Renal pelvis (tissue), 4 donors: ENCODE results near the gene HOXD12. TPM values are rescaled to one million over a fixed set of nuclear protein-coding genes. Genes with fewer than 3 reads are reported as not detected.

Experiments used
- DNase-seq: peaks from one replicate; pipeline ENCODE4 v3.0.0-alpha.2; 2013
- polyA plus RNA-seq, 3 donors: library from polyadenylated mRNA; unstranded; fragments of 120-200 nt; gene quantifications; one replicate each; pipeline ENCODE4 v1.2.1, GENCODE V29; 2013; ENCODE audit not compliant: insufficient read length in 3 of 3

HOXD12 gene
- polyA plus RNA-seq, 3 donors: 0.34 to 1.1 (median 0.52) TPM

DNA sequence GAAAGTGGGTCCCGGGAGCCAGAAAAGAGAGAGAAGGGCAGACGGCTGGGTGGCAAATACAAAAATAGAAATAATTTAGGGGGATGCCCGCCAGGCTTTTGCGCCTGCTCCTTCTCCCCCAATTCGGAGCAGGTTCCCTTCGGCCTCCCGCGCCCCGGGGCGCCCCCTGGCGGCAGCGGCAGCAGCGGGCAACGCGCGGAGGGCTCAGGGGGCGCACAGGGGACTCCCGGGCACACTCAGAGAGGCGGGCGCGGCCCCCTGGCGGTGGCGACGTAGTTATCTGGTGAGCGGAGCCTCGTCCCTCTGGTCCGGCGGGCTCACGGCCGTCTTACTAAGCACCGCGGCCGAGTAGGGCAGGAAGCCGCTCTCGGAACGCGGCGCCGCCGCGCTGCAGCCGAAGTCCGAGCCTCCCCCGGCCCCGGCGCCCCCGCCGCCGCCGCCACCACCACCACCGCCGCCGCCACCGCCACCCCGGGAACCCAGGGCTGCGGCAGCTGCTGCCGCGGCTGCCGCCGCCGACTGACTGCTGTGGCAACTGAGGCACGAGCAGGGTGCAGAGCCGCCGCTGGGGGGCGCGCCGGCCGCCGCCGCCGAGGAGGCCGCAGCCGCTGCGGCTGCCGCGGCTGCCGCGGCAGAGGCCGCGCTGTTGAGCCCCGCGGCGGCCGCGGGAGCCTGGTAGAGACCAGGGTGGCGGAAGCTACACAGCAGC, 19.6 kb upstream of the HOXD12 start:
- DNase-seq: no peak

DNA sequence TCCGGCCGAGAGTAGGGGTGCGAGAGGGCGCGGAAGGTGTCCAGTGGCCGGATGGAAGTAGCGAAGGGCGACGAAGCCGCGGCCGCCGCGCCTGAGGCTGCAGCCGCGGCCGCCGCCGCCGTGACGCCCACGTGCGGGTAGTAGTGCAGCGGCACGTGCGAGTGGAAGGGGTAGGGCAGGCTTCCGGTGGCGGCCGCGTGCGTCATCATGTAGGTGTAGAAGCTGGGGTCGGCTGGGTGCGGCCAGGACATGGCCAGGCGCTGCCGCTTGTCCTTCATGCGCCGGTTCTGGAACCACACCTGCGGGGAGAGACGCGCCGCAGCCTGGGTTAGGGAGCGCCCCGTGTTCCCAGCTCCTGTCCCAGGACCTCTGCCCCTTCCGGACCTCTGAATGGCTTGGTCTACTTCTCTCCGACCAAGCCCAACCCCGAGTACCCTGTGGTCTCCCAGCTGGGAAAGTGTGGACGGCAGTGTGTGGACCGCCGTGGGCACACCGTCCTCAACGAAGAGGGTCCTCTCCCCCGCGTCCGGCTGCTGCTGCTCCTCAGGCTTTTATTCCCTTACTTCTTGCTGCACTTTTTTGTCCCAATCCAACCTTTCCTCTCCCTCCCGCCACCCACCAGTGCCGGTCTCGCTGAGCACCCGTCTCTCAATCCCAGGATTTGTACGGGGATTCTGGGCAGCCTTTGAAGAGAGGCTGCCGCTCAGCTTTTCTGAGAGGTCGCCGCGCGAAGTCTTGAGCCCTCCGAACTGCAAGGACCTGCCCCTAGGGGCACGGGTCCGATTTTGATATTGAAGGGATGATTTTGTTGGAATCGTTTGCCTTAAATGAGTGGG, 18.8 kb upstream of the HOXD12 start:
- no peak for DNase-seq

DNA sequence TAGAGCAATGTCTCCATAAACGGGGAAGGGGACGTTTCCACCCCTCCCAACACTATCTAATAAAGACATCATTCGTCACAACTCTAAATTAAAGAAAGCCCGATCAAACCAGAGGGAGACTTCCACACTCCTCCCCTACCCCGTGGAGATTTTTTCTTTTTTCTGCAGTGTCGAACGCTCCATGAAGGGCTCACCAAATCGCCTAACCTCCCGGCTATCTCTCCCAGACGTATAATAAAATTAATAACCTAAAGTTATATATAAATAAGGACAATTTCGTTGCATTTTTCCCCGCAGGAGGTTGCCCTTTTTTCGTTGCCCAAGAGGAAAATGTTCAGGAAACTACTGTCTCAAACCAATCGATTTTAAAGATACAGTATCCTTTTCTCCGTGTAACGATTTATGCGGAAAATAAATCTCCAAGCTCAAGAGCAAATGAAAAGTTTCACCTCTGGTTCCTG, 18.2 kb upstream of the HOXD12 start:
- no peak for DNase-seq

DNA sequence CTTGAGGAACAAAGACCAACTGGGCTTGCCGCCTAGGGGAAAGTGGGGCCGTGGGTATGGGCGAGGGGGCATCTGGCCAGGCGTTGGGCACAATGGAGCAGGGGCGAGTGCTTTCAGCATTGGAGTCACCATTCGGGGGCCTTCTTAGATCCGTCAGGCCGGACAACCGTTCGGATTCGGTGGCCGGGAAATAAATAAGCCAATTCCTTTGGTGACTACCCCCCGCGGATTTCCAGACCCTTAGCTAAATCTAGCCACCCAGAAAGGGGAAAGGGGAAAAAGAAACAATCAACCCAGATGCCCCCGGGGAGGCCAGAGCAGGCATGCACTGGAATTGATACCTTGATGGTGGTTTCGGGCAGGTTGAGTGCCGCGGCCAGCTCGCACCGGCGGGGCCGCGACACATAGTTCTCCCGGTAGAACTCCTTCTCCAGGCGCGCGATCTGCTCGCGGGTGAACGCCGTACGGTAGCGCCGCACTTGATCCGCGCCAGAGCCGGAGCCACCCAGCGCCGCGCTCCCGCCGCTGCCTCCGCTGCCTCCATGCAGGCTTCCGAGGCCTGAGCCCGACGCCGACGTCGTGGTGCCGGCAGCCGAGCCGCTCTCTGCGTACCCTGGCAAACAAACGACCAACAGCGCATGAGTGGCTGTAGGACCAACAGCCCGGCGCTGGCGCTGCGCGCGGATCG, 17.6 kb upstream of the HOXD12 start:
- no peak for DNase-seq

DNA sequence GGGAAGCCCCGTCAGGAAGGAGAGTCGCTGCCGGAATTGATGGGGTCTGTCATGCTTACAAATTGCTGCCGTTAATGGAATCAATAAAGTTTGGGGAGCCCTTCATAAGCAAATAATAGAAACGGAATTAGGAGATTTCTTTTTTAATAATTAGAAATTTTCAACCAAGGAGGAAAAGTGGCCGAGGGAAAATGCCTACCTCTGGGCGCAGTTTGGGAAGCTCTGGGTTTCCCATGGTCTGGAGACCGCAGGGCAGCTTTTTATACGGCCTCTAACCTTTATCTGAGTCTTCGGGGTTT, 17.1 kb upstream of the HOXD12 start:
- no peak for DNase-seq

DNA sequence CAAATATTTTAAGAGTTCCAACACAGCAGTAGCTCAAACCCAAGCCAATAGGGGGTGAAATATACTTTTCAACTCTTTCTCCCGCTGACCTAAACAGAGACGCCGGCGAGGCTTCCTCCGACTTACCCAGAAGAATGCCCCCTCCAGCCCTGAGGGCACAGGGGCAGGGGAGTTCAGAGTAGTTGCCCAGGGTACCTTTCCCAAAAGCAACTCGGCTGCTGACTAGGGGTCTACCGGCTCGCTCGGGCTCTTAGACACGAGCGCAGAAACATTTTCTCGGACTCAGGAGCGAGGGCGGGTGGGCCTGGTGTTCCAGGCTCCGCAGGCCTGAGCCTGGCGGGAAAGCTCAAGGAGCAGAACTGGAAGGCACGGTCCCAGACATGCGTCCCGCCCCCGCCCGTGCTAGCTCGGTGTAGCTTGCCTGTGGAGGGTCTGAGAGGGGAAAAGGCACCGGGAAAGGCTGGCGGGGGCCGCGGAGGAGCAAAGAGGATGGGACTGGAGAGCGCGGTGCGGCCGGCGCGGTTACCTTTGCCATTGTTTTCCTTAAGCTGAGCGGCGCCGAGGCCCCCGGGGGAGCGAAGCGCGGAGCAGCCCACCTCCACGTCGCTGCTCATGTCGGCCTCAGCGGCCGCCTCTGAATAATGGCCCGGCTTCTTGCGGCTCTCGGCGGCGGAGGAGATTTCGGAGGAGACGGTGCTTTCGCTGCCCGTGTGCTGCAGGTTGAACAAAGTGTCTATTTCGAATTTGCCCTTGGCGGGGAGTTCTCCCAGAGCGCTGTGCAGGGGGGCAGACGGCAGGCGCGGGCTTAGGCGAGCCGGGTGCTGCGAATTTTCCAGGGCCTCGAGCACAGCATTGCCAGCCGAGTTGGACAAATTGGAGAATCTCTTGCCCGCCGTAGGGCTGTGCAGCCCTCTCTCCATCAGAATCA, 16.5 kb upstream of the HOXD12 start:
- no peak for DNase-seq

DNA sequence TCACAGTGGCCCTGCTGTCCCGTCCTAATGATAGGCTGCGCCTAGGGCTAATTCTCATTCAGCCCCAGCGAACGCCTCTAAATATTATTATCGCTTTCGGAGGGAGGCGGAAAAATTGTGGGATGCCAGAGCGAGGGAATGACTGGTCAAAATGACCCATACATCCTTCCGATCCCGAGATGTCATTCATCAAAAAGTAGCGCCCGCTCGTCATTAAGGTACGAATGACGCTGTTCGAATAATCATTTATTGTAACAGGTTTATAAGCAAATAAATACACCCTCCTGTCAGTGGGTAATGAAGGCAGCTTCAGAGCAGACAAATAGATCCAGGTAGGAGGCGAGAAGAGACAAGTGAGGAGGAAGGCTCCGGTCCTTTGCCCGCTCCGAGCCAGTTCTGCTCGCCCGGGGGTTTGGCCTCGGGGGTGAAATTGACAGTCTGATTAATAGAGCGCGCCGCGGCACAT, 15.8 kb upstream of the HOXD12 start, which contains the start of gene EVX2:
EVX2 (minus strand) TSS at position 167 of the 466 bp plus-strand sequence. CDS start 186 bp downstream, outside the sequence.
- DNase-seq: no peak

DNA sequence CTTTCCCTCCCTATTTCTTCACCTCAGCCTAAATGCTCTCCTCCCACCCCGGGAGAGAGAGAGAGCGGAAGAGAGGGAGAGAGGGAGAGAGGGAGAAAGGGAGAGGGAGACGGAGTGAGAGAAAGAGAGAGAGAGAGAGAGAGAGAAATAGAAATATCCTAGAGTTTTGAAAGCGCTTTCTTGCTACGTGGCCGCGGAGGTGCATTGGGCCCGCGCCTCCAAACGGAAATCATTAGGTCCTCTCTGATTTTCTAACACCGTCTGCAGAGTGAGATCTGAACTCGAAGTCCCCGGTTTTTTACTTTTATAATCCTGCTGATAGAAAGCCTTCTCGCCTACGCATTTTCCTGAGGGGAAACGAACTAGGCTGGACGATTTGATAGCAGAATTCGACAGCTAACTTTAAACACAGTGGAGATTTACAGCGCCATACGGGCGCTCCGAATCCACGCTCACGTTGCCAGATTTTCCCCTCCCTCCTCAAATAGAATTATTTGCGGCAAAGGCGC, 14.9 kb upstream of the HOXD12 start:
- DNase-seq: no peak

DNA sequence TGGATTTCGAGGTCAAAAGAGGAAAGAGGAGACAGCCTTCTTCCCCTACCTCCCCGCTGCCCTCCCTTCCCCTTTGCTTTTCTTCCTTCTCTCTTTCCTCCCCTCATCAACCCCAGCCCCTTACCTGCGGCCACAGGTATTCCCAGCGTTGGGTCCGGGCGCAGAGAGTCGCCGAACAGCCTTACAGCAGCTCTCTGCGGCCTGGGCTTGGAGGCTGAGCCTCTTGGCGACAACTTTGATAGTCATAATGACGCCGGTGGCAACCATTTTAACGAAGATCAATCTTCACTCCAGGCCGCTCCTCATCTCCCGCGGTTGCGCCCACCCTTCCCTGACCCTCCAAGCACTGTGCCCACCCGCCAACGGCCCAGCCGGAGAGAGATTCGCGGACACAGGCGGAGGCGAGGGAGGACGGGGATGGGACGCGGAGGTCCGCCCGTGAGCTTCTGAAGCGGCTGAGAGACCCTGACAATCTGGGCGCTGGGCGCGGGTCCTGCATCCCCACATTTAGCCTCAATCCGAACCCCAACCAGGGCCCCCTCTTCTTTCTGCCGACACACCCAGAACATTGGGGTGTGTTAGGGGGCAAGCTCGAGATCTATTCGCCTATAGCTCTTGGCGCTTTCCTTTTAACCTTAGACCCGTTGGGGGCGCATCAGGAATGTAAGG, 14.3 kb upstream of the HOXD12 start:
- DNase-seq: no peak

DNA sequence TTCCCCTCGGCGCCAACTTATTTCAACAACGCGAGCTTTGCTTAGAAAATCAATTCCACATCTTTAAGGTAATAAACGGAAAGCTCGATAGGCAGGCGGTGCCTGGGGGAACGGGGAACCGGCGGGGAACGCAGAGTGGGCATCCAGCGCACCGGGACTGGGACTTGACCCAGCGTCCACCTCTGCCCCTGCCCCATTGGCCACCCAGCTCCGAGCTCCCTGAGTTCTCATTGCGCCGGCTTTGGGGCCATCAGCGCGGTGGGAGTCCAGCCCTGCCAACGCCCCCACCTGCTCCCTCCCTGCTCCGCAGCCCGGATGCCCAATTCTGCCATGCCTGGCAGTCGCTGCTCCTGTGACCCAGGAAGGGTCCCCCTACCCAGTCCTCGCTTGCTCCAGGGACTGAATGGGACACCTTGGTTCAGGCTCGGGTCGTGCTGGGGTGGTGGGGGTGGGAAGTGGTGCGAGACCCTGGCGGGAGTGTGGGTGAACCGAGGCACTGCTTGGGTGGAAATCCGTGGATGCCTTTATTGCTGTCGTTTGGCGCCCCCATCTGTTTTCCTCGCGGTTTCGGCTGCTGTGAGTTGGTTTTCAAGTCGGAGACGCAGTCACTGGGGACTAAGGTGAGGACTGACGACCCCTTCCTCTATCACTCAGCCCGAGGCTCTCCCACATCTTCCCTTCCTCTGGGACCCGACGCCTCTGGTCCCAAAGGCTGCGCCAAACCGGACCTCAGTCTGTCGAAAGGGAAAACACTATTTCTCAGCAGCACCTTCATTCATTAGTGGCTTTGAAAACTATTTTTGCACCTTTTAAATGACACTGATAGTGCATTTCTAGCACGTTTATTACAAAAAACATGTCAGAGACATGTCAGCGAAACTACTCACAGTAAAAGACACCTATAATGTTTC, 13.5 kb upstream of the HOXD12 start:
- DNase-seq: no peak

DNA sequence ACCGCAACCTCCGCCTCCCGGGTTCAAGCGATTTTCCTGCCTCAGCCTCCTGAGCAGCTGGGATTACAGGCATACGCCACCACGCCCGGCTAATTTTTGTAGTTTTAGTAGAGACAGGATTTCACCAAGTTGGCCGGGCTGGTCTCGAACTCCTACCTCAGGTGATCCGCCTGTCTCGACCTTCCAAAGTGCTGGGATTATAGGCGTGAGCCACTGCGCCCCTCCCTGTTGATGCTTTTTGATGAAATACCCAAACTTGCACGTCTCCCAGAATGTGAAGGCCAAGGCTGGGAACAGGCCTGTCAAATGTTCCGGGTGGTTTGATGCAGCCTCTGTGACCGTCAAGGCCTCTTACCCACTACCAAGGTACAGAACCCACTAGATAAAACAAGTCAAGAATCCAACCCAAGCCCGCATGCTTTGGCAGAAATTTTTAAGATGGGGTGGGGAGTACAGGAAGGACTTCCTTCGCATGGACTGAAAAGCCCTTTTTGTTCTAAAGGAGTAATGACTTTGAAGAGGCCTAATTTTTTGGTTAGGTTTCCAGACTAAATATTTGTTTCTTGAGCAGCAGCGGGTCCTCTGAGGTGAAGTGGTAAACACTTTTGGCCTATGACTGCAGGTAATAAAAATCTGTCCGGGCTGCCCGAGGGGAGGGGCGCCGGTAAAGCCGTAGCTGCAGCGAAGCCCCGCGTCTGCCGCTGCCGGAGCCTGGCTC, 12.1 kb upstream of the HOXD12 start:
- DNase-seq: no peak

DNA sequence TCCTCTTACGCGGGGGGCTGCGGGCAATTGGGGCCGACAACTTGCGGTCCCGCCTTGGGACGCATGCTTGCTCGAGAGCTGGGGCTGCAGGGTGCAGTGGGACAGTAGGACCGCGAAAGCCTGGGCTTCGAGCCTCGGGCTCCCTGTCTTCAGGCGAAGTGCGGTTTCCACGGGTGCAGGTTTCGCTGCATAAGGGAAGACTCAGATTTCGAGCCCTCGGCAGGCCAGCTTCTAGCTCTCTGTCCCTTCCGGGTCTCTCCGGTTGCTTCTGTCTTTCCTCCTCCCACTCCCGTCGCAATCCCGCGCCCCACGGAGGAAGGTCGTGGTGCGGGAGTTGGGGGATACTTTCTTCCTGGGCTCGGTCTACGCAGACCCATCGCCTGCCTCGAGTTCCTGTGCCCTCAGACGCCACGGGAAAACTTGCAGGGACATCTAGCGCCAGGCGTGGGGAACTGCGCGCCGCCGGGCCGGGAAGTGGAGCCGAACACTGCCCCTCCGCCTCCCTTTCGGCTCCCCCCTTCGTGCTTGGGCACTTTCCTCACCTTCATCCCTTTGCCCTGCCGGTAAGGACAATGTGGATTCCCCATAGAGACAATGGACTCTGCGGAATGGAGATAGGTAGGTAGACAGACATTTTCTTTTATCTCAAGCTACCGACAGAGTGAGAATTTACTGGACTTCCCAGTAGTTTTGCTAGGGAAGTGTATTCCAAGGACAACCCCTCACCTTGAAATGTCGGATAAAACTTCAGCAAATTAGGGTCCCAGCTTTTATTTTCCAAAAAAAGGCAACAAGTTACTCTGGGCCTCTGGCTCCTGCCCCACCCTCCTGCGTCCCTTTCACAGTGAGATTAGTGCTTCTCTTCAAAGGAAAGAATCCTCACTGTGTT, 11.3 kb upstream of the HOXD12 start:
- DNase-seq: no peak

DNA sequence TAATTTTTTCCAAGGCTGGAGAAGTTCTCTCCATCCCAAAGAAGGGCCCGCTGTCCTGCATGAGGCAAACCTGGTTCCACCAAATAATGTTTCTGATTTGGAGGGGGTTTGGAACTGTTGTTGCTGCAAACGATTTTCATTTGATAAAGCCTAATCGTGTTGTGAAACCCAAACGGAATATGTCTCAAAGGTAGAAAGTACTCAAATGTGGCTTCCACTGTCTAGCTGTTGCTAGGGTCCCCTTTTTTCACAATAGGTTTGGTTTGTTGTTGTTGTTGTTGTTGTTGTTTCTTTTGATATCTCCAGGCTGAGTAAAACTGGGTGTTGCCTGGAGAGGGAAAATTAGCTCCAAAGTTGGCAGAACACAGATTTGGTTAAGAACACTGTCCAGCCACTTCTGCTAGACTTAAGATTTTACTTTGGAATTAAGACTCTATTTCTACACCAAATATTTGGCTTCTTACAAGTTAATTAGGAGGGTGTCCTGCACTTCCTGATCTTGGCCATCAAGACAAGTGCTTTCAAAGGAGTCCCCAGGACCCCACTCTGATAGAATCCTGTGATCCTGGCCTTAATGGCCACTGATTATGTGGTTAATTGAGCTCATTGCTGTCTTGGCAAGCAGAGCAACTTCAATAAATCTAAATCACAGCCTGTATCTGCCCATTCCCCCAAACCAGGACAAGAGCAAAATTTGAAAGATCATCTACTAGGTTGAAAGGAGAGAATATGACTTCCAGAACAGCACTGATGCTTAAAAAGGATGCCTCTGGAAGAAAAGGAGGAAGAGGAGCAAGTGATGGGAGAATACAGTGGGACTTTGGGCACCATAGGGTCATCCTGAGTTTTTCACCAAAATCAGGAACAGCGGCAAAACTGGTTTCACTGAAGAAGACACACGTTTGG, 10.4 kb upstream of the HOXD12 start:
- DNase-seq: no peak

DNA sequence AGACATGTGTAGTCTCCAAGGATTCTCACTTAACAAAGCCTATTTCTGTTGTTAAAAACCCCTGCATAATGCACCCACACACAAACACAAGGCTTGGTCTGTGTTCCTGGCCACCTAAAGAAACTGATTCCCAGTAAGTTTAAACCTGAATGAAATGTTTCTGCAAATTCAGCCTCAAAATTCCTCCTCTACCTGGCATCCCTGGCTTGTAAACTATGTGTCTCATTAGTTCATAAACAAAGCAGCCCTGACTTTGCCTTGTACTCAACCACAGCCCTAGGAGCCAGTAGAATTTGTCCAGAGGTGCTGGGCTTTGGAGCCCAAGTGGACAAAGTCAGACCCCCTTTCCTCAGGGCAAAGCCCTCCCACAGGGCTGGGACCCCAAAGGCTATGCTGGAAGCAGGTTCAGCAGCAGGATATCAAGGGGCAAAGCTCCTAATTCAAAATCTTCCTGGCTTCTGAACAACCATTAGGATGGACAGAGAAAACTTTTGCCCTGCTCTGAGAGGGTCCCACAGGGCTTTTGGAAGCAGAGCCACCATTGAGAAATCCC, 9.7 kb upstream of the HOXD12 start:
- DNase-seq: no peak

DNA sequence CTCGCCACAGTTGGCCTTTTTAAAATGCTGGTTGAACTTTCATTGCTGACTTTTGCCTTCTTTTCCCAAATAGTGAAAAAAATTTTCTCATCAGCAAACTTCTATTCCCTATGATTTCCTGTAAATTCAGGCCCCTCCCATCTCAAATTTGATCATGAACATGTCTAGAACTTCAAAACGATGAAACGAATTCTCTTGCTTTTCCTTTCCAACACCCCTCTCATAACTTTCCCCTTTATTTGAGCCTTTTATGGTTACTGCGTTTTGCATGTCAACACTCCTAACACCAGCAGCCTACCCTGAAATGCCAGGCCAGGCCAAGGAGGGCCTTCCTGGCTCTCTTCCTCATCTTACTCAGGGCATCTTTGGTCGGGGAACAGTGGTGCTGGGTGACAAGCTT, 8.7 kb upstream of the HOXD12 start:
- no peak for DNase-seq
